GM18861 (cell line): ENCODE measurements around the gene NCK2.

Experiments
- ATAC-seq: cut with Tn5 transposase; IDR thresholded peaks from one replicate; pipeline ENCODE4 v1.9.1; 2021; ENCODE audit not compliant: unreplicated experiment

NCK2 gene

GRCh38 chr2:105734762-105735538 lies 9.8 kb upstream of the NCK2 start:
- ATAC-seq: no peak

- no peak for ATAC-seq
These were observed 8.6 kb upstream of the NCK2 start for GRCh38 chr2:105736145-105736544.

GRCh38 chr2:105737980-105738657 lies 6.6 kb upstream of the NCK2 start:
- ATAC-seq: no peak

- ATAC-seq: peak; percentile 39
These were observed 6.0 kb upstream of the NCK2 start for GRCh38 chr2:105738658-105739241.

- no peak for ATAC-seq
These were observed 5.3 kb upstream of the NCK2 start for GRCh38 chr2:105739426-105739825.

GRCh38 chr2:105739944-105740530 lies 4.7 kb upstream of the NCK2 start:
- ATAC-seq: no peak

- no peak for ATAC-seq
These were observed 3.5 kb upstream of the NCK2 start for GRCh38 chr2:105741174-105741573.

- no peak for ATAC-seq
These were observed 3.1 kb upstream of the NCK2 start for GRCh38 chr2:105741617-105742016.

- peak; percentile 54 for ATAC-seq
These were observed 412 bp upstream of the NCK2 start for GRCh38 chr2:105744091-105744908.

- ATAC-seq: peak; percentile 56
These were observed 1.7 kb downstream of the NCK2 start for GRCh38 chr2:105746177-105747080.

- ATAC-seq: no peak
These were observed 2.7 kb downstream of the NCK2 start for GRCh38 chr2:105747254-105747894.

- no peak for ATAC-seq
These were observed 3.3 kb downstream of the NCK2 start for GRCh38 chr2:105747991-105748390.

- ATAC-seq: no peak
These were observed 3.9 kb downstream of the NCK2 start for GRCh38 chr2:105748566-105748965.

GRCh38 chr2:105749583-105750400 lies 5.1 kb downstream of the NCK2 start:
- ATAC-seq: no peak

- no peak for ATAC-seq
These were observed 6.0 kb downstream of the NCK2 start for GRCh38 chr2:105750735-105751134.

GRCh38 chr2:105751272-105751671 lies 6.6 kb downstream of the NCK2 start:
- no peak for ATAC-seq

- no peak for ATAC-seq
These were observed 8.1 kb downstream of the NCK2 start for GRCh38 chr2:105752691-105753358.

- no peak for ATAC-seq
These were observed 8.7 kb downstream of the NCK2 start for GRCh38 chr2:105753380-105753779.
